ENCODE data around the gene HTD2.

Gene HTD2

GRCh38 chr3:58358092-58358491 is 51.8 kb downstream of the HTD2 start:
- no peak for TF ChIP-seq JUND (IDR thresholded peaks at IDR 0.05; ENCODE audit: low read depth)
- no peak for DNase-seq (ENCODE audit: low read depth in 1 of 2, low spot score in 1 of 2)
- in situ Hi-C loops (cut with HindIII; ENCODE audit: low pct_unique_long_range_greater_than_20kb, low sequenced_read_pairs), result no loop called here

GRCh38 chr3:58358808-58359207 is 52.5 kb downstream of the HTD2 start:
- peak in 1 of 2 experiments; percentile 70 for DNase-seq (ENCODE audit: low read depth in 1 of 2, low spot score in 1 of 2)
- in situ Hi-C loops (cut with HindIII; ENCODE audit: low pct_unique_long_range_greater_than_20kb, low sequenced_read_pairs), result no loop called here
- no peak for TF ChIP-seq JUND (IDR thresholded peaks at IDR 0.05; ENCODE audit: low read depth)

- no peak for DNase-seq (ENCODE audit: low read depth in 1 of 2, low spot score in 1 of 2)
- TF ChIP-seq JUND (IDR thresholded peaks at IDR 0.05; ENCODE audit: low read depth), result no peak
- in situ Hi-C loops (cut with HindIII; ENCODE audit: low pct_unique_long_range_greater_than_20kb, low sequenced_read_pairs), result no loop called here
Observed at GRCh38 chr3:58359621-58360020, 53.3 kb downstream of the HTD2 start.

GRCh38 chr3:58361866-58362265 is 55.5 kb downstream of the HTD2 start:
- TF ChIP-seq JUND (IDR thresholded peaks at IDR 0.05; ENCODE audit: low read depth), result no peak
- in situ Hi-C loops (cut with HindIII; ENCODE audit: low pct_unique_long_range_greater_than_20kb, low sequenced_read_pairs), result no loop called here
- DNase-seq (ENCODE audit: low read depth in 1 of 2, low spot score in 1 of 2), result no peak

GRCh38 chr3:58366699-58367098 is 60.4 kb downstream of the HTD2 start:
- no peak for DNase-seq (ENCODE audit: low read depth in 1 of 2, low spot score in 1 of 2)
- in situ Hi-C loops (cut with HindIII; ENCODE audit: low pct_unique_long_range_greater_than_20kb, low sequenced_read_pairs), result no loop called here
- TF ChIP-seq JUND (IDR thresholded peaks at IDR 0.05; ENCODE audit: low read depth), result no peak

GRCh38 chr3:58369038-58369437 is 62.7 kb downstream of the HTD2 start:
- no peak for TF ChIP-seq JUND (IDR thresholded peaks at IDR 0.05; ENCODE audit: low read depth)
- in situ Hi-C loops (cut with HindIII; ENCODE audit: low pct_unique_long_range_greater_than_20kb, low sequenced_read_pairs), result no loop called here

More at GRCh38 chr3:58369038-58369437, 62.7 kb downstream of the HTD2 start:
- no peak for DNase-seq (ENCODE audit: low read depth in 1 of 2, low spot score in 1 of 2)

Measured in T47D (cell line).